ENCODE measurements around the gene FMO5.
"Not testable (repeated sequence)": the region's sequence is repeated elsewhere in the genome, so short reads cannot be mapped to it uniquely, and the experiment has no call there.

FMO5 gene

GRCh38 chr1:147209825-147210821 lies 15.0 kb downstream of the FMO5 start:
- DNase-seq (ENCODE audit: low read depth in 4 of 4, low spot score in 1 of 4): no peak

- no peak for DNase-seq (ENCODE audit: low read depth in 4 of 4, low spot score in 1 of 4)
Measured at GRCh38 chr1:147208619-147209018, 16.5 kb downstream of the FMO5 start.

GRCh38 chr1:147207192-147207591 lies 17.9 kb downstream of the FMO5 start:
- DNase-seq (ENCODE audit: low read depth in 4 of 4, low spot score in 1 of 4): no peak

- DNase-seq (ENCODE audit: low read depth in 4 of 4, low spot score in 1 of 4): no peak
Measured at GRCh38 chr1:147204080-147204479, 21.1 kb downstream of the FMO5 start.

GRCh38 chr1:147202576-147202975 lies 22.6 kb downstream of the FMO5 start:
- no peak for DNase-seq (ENCODE audit: low read depth in 4 of 4, low spot score in 1 of 4)

- no peak for DNase-seq (ENCODE audit: low read depth in 4 of 4, low spot score in 1 of 4)
Measured at GRCh38 chr1:147201786-147202185, 23.4 kb downstream of the FMO5 start.

- no peak for DNase-seq (ENCODE audit: low read depth in 4 of 4, low spot score in 1 of 4)
Measured at GRCh38 chr1:147201276-147201675, 23.9 kb downstream of the FMO5 start.

- not testable (repeated sequence) for DNase-seq (ENCODE audit: low read depth in 4 of 4, low spot score in 1 of 4)
Measured at GRCh38 chr1:147197324-147197723, 27.8 kb downstream of the FMO5 start.

GRCh38 chr1:147189514-147189913 lies 35.6 kb downstream of the FMO5 start:
- no peak for DNase-seq (ENCODE audit: low read depth in 4 of 4, low spot score in 1 of 4)

GRCh38 chr1:147185432-147185831 lies 39.7 kb downstream of the FMO5 start:
- no peak for DNase-seq (ENCODE audit: low read depth in 4 of 4, low spot score in 1 of 4)

- no peak for DNase-seq (ENCODE audit: low read depth in 4 of 4, low spot score in 1 of 4)
Measured at GRCh38 chr1:147177611-147178380, 47.3 kb downstream of the FMO5 start.

GRCh38 chr1:147172168-147173016 lies 52.7 kb downstream of the FMO5 start, which contains the start of gene PRKAB2:
Gene PRKAB2 (minus strand): TSS chr1:147172470. CDS start chr1:147172144, 326 bp downstream.
- DNase-seq (ENCODE audit: low read depth in 4 of 4, low spot score in 1 of 4): peak; percentile 74 to 87 (median 79)

GRCh38 chr1:147171399-147172167 lies 53.6 kb downstream of the FMO5 start:
- no peak for DNase-seq (ENCODE audit: low read depth in 4 of 4, low spot score in 1 of 4)

GRCh38 chr1:147169840-147170674 lies 55.1 kb downstream of the FMO5 start:
- DNase-seq (ENCODE audit: low read depth in 4 of 4, low spot score in 1 of 4): no peak

- no peak for DNase-seq (ENCODE audit: low read depth in 4 of 4, low spot score in 1 of 4)
Measured at GRCh38 chr1:147169171-147169570, 56.0 kb downstream of the FMO5 start.

- no peak for DNase-seq (ENCODE audit: low read depth in 4 of 4, low spot score in 1 of 4)
Measured at GRCh38 chr1:147168626-147169058, 56.5 kb downstream of the FMO5 start.

- no peak for DNase-seq (ENCODE audit: low read depth in 4 of 4, low spot score in 1 of 4)
Measured at GRCh38 chr1:147167365-147167764, 57.8 kb downstream of the FMO5 start.

GRCh38 chr1:147163019-147163418 lies 62.1 kb downstream of the FMO5 start:
- DNase-seq (ENCODE audit: low read depth in 4 of 4, low spot score in 1 of 4): no peak

GRCh38 chr1:147162093-147162492 lies 63.0 kb downstream of the FMO5 start:
- DNase-seq (ENCODE audit: low read depth in 4 of 4, low spot score in 1 of 4): no peak
